IPS DF 6.9 (cell line): ENCODE data around the gene LGR4.
"Not testable (repeated sequence)": the region's sequence is repeated elsewhere in the genome, so short reads cannot be mapped to it uniquely, and the experiment has no call there.

ENCODE experiments used
- DNase-seq: peaks from one replicate; pipeline ENCODE4 v3.0.0-alpha.2; 2013; ENCODE audit warnings: low read depth, low spot score
- H3K27ac ChIP-seq: one replicate; pipeline ENCODE4 v1.5.1; 2013; ENCODE audit warnings: low read length, control low read depth
- H3K27me3 ChIP-seq: 2 replicates; pipeline ENCODE4 v1.6.1; 2013; ENCODE audit warnings: mild to moderate bottlenecking, low read length; ENCODE audit not compliant: control insufficient read depth, insufficient read depth
- H3K36me3 ChIP-seq: 2 replicates; pipeline ENCODE4 v1.6.1; 2013; ENCODE audit warnings: low read length; ENCODE audit not compliant: control insufficient read depth, insufficient read depth
- H3K4me1 ChIP-seq: 2 replicates; pipeline ENCODE4 v1.6.1; 2013; ENCODE audit warnings: low read length; ENCODE audit not compliant: control insufficient read depth, insufficient read depth
- H3K4me3 ChIP-seq: 2 replicates; pipeline ENCODE4 v1.5.1; 2013; ENCODE audit warnings: mild to moderate bottlenecking, low read length
- H3K9me3 ChIP-seq: 2 replicates; pipeline ENCODE4 v1.6.1; 2013; ENCODE audit warnings: low read length, inconsistent platforms; ENCODE audit not compliant: control insufficient read depth, insufficient read depth
- whole genome bisulfite sequencing: extraction: QIAGEN DNeasy Blood & Tissue Kit; methylation state at CpG from one replicate; pipeline ENCODE4 v1.1.7; 2013; ENCODE audit warnings: mixed read lengths, missing lambda C conversion rate; ENCODE audit not compliant: insufficient read length, insufficient coverage; 5-methylcytosine and 5-hydroxymethylcytosine counted together

LGR4 gene

GRCh38 chr11:27328614-27329013 is 144.0 kb downstream of the LGR4 start:
- Histone ChIP-seq H3K9me3 (no peaks in the 10 kb centered on the region), H3K4me1 (no peaks in the 10 kb centered on the region), H3K4me3 (no peak overlapping the region), H3K36me3 (no peaks in the 10 kb centered on the region), H3K27me3 (no peaks in the 10 kb centered on the region), H3K27ac (no peak overlapping the region)
- no peak for DNase-seq
- no CpG with 5 or more reads among the region's 5 CpGs for WGBS

- H3K9me3 ChIP-seq, H3K27ac ChIP-seq, H3K4me1 ChIP-seq, H3K36me3 ChIP-seq, H3K4me3 ChIP-seq, H3K27me3 ChIP-seq, DNase-seq: not testable (repeated sequence)
- no CpG with 5 or more reads among the region's 2 CpGs for WGBS
Observed at GRCh38 chr11:27327064-27327463, 145.5 kb downstream of the LGR4 start.

- not testable (repeated sequence) for H3K36me3 ChIP-seq, H3K4me3 ChIP-seq, H3K27me3 ChIP-seq, H3K27ac ChIP-seq, H3K9me3 ChIP-seq, H3K4me1 ChIP-seq, DNase-seq
- WGBS, result no CpG with 5 or more reads among the region's 3 CpGs
Observed at GRCh38 chr11:27322196-27322595, 150.4 kb downstream of the LGR4 start.

- H3K4me3 ChIP-seq, H3K9me3 ChIP-seq, H3K27me3 ChIP-seq, H3K27ac ChIP-seq, DNase-seq, H3K4me1 ChIP-seq, H3K36me3 ChIP-seq: not testable (repeated sequence)
- no CpG with 5 or more reads among the region's 10 CpGs for WGBS
Observed at GRCh38 chr11:27321340-27321739, 151.2 kb downstream of the LGR4 start.

- Histone ChIP-seq H3K27ac (no peak overlapping the region), H3K36me3 (no peaks in the 10 kb centered on the region), H3K4me1 (no peaks in the 10 kb centered on the region), H3K9me3 (peaks cover 2% of the 10 kb centered on the region; the same call in 1 of the 2 replicates), H3K27me3 (no peaks in the 10 kb centered on the region), H3K4me3 (no peak overlapping the region)
- no peak for DNase-seq
- no CpG with 5 or more reads among the region's 2 CpGs for WGBS
Observed at GRCh38 chr11:27319072-27319471, 153.5 kb downstream of the LGR4 start.

GRCh38 chr11:27317751-27318150 is 154.8 kb downstream of the LGR4 start:
- Histone ChIP-seq H3K4me1 (no peaks in the 10 kb centered on the region), H3K36me3 (no peaks in the 10 kb centered on the region), H3K27ac (no peak overlapping the region), H3K27me3 (no peaks in the 10 kb centered on the region), H3K9me3 (peaks cover 2% of the 10 kb centered on the region; the same call in 1 of the 2 replicates), H3K4me3 (no peak overlapping the region)
- WGBS, result no CpG with 5 or more reads among the region's 2 CpGs
- no peak for DNase-seq
